Right lung (tissue), 5 donors: ENCODE data around the gene ADGRD1. TPM values are rescaled to one million over a fixed set of nuclear protein-coding genes. Genes with fewer than 3 reads are reported as not detected.
"Not testable (repeated sequence)": the region's sequence is repeated elsewhere in the genome, so short reads cannot be mapped to it uniquely, and the experiment has no call there.

ENCODE experiments used
- DNase-seq, 2 donors: peaks; one replicate each; pipeline ENCODE4 v3.0.0-alpha.2; 2013
- polyA plus RNA-seq, 5 donors: library from polyadenylated mRNA; unstranded; fragments of 120-200 nt; gene quantifications; one replicate each; pipeline versions ENCODE4 v1.2.1 to v1.2.3, GENCODE V29; 2013; ENCODE audit warnings: inconsistent platforms in 1 of 5, low replicate concordance in 1 of 5; ENCODE audit not compliant: insufficient read length in 5 of 5, insufficient read depth in 1 of 5

Gene ADGRD1
- polyA plus RNA-seq, 5 donors: 24.2 to 42.1 (median 29.2) TPM

DNA sequence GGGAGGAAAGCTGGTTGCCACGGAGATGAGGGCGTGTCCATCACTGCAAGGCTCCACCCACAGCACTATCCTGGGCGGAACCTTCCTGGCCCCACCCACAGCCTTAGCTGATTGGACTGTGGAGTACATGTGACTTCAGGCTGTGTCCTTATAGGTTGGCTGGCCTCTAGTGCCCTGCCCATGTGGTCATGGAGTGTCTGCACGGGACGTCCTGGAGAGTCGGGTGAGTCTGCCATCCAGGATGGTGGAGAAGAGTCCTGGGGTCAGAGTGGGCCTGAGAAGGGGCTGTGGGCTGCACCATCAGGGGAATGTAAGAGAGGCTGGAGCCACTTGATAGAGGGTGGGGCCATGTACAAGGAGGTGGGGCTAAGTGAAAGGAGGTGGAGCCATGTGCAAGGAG, 117.0 kb downstream of the ADGRD1 start:
- DNase-seq: not testable (repeated sequence)

DNA sequence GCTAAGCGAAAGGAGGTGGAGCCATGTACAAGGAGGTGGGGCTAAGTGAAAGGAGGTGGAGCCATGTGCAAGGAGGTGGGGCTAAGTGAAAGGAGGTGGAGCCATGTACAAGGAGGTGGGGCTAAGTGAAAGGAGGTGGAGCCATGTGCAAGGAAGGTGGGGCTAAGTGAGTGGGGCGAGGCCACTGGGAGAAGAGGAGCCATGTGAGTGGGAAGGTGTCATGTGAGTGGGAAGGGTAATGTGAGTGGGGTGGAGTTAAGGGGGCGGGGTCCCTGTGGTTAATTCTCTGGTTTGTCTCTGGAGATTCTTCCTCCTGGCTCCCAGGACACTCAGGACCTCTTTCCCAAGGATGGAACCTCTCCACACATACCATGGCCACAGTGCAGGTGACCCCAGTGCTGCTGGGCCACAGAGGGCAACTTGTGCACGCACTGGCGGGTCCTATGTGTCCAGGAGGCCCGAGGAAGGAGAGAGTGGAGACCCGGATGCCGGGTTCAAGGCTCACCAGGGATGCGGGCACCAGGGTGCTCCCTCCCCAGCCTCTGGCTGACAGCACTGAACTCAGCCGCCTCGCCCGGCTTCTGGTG, 117.6 kb downstream of the ADGRD1 start:
- DNase-seq: not testable (repeated sequence)

DNA sequence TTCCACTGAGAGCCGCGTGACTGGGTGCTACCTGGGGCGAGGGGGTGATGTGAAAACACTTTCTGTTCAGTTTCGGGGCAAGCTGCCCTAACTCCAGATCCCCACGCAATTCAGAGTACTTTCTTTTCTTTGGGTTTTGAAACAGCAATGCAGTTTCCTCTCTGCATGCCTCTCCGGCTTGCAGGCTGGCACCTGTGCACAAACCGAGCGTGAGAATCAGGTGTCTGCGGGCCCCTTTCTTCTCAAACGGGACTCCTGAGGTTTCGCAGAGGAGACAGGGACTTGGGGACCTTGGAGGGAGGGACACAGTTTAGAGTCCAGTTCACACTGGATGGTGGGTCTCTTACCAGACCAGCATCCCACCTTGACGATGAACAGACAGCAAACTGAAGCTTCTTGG, 118.2 kb downstream of the ADGRD1 start:
- DNase-seq: not testable (repeated sequence)

DNA sequence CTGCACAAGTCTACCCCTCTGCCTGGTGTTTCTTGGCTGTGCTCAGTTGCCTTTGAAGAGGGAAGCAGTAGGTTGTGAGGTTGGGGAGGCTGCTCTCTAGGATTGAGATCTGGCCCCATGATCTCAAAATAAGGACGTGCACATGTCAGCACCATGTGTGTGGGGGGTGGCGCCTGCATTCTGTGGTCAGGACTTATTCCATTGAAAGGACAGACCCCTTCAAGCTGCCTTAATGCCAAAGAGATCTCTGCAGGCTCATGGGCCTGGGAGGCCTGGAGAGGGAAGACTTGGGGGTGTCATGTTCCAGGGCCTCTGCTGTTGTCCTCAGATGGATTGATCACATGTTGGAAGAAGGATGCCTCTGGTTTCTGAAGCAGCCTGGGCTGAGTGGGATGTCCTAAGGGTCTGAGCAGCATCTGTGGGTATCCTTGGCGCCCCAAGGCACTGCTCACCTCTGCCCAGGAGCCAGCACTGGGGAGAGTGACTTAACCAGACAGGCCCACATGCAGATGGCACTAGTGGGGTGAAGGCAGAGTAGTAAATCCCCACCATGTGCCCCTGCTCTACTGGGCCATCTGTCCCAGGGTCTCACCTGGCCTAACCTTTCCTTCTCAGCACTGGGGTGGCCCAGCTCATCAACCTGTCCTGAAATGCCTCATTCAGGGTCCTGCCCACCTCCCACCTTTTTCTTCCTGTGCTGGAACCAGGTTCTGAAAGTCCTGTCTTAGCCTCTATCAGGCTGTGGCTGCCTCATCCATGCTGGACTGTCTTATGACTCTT, 118.9 kb downstream of the ADGRD1 start:
- DNase-seq: no peak

DNA sequence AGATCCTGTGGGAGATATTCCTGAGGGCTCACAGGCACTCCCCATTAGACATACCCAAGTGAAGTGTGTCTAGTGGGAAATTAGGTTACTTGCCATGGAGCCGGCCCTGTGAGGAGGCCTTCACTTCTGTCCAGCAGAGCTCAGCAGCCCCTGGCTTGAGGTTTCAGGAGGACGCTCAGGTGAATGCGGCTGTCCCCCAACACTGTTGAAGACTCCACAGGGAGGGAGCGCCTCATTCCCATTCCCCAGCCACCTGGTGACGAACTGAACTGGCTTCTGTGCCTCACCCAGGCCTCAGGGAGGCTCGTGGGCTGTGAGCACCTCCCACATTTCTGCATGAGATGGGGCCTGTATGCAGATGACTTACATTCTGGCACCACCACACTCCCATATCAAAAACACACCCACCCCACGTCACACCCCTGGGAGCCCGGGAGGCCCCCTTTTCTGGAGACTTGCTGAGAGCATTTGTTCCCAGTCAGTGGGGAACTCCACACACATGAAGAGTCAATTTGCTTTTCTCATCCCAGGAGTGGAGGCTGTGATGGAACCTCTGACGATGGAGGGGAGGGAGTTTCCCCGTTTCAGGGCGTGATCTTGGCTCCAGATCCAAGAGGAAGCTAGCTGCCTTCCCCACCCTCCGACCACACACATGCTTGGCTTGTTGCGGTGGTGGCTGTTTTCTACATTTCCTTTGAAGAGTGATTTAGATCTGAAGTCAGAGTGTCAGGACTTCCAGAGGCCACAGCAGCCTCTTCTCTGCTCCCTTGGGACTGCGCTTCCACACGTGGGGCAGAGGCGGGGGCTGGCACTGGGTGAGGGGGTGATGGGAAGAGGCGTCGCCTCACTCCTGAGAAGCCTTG, 120.7 kb downstream of the ADGRD1 start:
- DNase-seq: peak; percentile 47 to 71

DNA sequence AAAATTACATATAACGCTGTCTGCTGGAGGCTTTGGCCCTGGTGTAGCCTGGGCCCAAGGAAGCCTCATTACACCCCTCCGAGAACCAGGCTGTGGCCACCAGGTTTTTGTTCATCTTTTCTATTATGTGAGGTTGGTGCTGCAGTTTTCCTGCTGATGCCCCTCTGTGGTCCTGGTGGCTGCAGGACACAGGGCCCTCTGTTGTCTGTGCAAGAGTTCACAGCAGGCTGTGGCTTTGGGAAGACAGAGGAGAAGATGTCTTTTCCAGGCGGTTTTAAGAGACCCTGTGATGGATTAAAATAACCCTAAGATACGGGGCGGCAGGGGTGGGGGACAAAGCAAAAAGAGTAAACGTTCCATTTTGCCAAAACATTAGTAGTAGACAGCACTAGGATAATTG, 121.5 kb downstream of the ADGRD1 start:
- no peak for DNase-seq

DNA sequence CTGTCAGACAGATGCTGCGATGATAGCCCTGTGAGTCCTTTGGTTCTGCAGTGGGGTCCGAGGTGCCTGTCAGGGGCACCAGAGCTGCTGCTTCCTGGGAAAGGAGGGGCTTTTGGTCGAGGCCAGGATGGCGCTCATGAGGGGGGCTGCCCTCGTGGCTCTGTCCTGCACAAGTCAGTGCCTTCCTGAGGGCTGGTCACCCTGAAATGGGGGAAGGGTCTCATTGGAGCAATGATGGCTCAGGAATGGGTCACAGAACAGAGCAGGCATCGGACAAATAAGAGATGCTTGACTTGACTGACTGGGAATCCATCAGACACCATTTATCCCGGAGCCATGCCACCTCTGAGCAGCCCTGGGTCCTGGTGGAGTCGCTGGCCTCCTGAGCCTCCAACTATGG, 121.9 kb downstream of the ADGRD1 start:
- no peak for DNase-seq

DNA sequence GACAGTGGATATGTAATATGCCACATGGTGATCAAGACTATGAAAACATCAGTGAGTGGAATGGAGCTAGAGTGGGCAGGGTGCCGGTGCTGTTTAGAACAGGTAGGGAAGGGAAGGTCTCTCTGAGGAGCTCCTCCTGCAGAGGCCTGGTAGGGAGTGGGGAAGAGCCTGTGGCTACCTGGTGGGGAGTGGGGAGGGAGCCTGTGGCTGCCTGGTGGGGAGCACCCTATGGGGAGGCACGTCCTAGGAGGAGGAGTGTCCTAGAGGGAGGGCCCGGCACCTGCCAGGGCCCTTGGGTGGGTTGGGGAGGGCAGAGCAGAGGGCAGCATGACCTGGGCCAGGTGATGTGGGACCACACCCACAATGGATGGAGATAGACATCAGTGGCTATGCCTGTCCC, 122.6 kb downstream of the ADGRD1 start:
- no peak for DNase-seq

DNA sequence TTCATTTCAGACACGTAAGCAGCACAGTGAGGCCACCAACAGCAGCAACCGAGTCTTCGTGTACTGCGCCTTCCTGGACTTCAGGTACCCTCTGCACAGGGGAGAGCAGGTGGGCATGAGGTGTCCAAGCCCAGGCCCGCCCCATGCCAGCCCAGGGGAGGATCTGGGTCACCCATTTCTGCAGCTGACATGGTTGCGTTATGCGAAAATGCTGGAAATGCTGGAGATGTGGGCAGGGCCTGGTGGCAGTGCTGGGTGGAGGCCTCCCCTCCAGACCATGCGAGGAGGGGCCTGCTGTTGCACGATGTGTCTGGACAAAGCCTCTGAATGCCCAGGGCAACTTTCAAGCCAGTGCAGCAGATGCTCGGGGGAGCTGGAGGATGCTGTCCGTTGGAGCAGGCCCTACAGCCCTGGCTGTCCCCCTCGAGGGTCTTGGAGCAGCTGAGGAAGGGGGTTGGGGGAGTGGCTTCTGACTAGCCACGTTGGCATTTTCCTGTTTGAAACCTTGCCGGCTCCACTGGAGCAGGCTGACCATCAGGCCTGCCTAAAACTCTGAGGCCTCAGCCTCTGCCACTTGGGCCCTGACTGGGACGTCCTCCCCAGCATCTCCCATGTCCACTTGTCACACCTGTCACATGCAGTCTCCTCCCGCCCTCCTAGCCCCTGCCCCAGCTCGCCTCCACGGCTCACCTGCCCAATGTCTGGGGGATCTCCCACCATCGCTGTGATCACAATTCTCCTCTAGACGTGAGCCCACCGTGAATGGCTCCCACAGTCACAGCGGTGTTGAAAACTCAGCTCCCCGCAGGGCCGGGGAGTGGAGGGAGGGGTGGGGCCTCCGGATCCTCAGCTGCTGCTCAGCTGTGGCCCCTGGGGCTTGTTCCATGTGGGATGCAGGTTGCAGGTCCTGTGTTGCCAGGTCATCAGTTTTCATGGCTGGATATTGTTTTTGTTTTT, 123.4 kb downstream of the ADGRD1 start:
- DNase-seq: no peak

DNA sequence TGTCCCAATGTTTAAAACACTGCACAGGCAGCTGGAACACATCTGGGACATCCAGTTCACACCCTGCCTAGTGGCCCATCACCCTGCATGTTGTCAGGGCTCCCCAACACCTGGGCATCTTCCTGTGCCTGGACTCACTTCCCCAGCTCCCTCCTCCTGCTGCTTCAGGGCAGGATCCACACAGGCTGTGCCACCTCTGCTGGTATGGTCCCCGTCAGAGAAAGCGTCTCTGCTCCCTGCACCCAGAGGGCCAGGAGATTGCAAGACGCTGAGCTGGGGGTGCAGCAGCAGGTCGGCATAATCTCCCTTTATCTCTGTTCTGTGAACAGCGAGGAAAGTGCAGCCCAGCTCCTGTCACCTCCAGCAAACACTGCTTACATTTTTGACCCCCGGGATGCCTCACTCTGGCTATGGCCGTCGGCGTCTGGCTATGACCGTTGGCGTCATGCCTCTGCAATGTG, 124.3 kb downstream of the ADGRD1 start:
- DNase-seq: no peak

DNA sequence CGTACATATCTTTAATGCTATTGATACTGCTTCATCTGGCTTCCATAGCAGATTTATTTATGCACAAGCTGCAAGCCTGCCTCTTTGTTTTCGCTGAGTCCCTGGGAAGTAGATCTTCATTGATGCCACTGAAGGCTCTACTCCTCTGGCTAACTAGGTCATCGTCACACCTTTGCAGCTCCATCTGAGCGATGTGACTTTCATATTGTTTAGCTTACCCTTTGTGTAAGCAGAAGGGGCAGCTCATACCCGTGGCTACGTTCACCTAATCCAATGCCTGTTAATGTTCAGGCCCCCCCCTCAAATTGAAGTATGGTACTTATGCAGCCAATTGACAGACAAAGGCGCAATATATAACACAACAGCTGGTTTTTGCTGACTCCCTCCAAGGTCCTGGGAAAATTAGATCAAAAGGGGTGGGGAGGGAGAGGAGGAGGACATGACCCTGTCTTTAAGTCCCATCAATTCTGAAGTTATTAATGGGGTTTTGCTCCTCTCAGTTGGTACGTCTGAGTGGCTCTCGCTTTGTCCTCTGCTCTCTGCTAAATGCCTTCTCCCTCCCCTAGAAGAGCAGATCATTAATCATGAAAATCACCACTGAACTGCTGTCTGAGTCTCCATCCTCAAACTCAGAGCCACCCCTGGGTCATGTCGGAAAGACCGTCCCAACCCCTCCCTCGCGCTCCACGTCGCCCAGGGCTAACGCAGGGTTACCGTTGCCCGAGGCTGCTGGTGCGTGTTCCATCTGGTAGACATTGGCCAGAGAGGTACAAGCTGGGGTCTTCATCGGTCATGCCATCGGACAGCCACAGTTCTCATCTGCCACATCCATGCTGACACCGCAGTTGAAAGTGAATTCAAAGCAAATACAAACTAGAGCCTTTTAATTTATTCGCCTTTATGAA, 128.8 kb downstream of the ADGRD1 start:
- DNase-seq: no peak

DNA sequence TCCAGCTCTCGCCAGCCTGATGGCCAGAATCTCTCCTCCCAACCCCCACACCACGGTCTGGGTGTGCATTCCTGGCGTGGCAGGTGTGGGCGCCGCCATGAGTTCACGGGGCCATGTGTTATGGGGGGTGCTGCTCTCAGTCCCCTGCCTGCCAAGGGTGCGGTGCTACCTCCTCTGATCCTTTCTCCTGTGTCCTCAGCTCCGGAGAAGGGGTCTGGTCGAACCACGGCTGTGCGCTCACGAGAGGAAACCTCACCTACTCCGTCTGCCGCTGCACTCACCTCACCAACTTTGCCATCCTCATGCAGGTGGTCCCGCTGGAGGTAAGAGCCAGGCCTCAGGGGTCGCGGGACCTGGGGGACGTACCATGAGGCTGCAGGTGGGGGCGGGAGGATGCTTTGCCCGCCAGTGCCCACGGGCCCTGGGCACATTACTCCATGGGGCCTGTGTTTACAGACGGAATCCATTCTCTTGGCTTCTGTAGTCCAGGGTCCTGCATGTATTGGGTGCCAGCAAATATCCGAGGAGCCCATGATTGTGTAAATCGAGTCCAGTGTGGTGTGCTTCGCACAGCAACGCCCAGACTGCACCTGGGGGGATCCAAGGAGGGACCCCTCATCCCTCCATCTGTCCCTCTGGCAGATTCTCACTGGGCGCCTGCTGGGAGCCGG, 130.8 kb downstream of the ADGRD1 start:
- no peak for DNase-seq

DNA sequence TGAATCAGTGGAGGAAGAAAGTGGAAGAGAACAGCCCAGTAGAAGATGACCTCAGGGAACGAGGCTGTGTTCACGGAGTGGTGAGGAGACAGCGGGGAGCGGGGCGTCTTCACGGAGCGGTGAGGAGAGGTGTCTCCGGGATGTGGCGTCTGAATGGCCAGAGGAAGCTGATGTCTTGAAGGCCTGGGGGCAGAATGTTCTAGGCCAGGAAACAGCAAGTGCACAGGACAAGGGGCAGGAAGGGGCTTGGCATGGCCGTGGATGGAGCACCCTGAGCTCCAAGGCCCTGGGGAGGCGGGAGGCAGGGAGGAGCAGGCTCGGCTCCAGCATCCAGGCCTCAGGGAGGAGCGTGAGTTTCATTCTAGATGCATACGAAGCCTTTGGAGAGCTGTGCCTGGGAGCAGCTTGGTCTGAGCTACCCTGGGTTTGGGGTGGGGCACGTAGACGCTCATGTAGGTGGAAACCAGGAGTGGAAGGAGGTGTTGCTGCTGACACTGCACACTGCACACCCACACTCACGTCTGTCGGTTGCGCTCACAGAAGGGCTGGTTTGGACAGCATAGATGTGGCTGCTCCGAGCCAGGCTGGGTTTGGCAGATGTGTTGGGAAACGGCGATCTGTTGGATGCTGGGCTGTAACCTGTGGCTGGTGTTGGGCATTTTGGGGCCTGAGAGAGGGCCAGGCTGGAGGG, 131.6 kb downstream of the ADGRD1 start:
- no peak for DNase-seq

DNA sequence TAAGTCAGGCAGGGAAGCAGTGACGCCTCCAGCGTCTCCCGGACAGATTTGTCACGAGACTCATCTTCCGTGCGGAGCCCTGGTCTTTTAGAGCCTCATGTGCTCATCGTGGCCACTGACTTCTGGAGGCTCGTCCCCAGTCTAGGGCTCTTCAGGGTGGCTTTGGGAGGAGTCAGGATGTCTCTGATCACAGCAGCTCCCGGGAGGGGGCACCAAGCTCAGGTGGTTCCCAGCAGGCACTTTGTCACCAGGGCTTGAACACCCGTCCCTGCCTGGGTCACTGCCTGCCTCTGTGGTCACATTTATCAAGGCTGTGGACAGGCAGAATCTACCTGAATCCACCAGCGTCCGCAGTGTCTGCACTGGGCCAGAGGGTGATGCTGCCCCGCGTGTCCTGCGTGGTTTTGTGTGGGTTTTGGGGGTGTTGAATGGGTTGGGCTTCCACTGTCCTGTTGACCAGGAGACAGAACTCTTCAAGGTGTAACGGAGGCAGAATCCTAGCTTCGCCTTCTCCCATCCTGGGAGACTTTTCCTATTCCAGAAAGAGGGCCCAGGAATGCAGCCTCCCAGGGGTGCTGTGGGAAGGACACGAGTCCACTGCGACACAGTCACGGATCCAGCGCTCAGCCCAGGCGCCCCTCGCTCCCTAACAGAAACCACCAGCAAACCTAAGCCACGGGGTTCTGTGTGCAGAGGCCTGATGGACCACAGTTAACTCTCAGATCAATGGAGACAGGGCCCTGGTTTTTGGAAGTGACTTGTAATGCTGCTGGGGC, 132.3 kb downstream of the ADGRD1 start:
- no peak for DNase-seq

DNA sequence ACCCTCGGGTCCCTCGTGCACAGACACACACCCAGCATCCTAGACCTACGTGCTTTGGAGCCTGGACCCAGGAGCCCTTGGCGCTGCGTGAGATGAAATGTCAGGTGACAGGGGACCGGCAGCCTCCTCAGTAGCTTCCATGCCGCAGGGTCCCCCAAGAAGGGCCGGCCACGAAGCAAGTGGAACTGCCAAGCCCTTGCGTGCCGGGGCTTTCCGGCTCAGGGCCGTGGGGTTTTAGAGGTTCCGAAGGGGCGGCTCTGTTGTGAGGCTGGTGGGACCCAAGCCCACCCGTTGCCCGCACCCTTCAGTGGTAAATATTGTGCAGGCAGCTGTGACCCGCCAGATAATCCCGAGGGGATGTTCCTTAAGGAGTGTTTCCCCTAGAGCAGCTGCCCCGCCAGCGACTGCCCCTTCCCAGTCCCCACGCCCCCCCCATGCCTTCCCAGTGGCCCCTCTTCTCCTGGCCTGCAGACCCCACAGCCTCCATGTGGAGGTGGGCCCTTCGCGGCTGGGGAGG, 133.7 kb downstream of the ADGRD1 start:
- DNase-seq: no peak

DNA sequence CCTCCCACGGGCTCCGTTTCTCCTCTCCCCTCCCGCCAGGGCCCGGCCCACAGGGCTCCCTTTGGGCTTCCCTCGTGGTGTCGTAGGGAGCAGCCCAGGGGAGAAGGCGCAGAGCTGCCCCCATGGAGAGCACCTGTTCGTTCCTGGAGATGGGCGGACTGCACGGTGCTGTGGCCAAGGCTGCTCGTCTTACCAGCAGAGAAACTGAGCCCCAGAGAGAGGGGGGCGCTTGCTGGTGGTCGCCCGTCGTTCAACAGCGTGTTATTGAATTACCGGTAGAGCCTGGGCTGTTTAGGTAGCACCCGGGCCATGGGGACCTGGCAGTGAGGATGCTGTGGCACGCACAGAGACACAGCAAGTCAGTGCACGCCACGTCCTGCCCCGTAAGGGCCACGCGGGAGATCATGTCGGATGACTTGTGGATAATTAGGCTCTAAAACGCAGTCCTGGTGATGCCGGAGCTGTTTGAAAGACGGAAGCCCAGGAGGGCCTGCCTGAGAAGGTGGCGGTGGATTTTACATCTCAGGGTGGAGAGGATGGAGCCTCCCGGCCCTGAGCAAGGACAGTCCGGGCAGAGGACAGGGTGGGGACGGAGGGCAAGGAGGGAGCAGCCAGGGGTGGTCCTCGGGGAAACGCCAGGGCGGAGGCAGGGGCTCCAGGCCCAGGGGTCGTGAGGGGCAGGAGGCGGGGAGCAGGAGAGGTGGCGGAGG, 134.4 kb downstream of the ADGRD1 start:
- no peak for DNase-seq
